Measurements from ENCODE around the gene EIF4A2. TPM values are rescaled to one million over a fixed set of nuclear protein-coding genes. Genes with fewer than 3 reads are reported as not detected.
"Not testable (repeated sequence)": the region's sequence is repeated elsewhere in the genome, so short reads cannot be mapped to it uniquely, and the experiment has no call there.

The EIF4A2 gene
- total RNA-seq, 2 donors from 2014 or later, result 302 to 323 TPM

GRCh38 chr3:186790261-186790981, 7.0 kb downstream of the EIF4A2 start:
- H3K27me3 ChIP-seq, result no peaks in the 10 kb centered on the region
- no peak for TF ChIP-seq CTCF (IDR thresholded peaks at IDR 0.05)
- DNase-seq (ENCODE audit: low spot score), result no peak
- peaks cover 50% of the 10 kb centered on the region for H3K36me3 ChIP-seq
- H3K4me3 ChIP-seq, result no peak overlapping the region
- H3K4me1 ChIP-seq, result peaks cover 0 to 26% of the 10 kb centered on the region in 2 donors
- no peak overlapping the region for H3K27ac ChIP-seq
- H3K9me3 ChIP-seq, result no peaks in the 10 kb centered on the region

DNA sequence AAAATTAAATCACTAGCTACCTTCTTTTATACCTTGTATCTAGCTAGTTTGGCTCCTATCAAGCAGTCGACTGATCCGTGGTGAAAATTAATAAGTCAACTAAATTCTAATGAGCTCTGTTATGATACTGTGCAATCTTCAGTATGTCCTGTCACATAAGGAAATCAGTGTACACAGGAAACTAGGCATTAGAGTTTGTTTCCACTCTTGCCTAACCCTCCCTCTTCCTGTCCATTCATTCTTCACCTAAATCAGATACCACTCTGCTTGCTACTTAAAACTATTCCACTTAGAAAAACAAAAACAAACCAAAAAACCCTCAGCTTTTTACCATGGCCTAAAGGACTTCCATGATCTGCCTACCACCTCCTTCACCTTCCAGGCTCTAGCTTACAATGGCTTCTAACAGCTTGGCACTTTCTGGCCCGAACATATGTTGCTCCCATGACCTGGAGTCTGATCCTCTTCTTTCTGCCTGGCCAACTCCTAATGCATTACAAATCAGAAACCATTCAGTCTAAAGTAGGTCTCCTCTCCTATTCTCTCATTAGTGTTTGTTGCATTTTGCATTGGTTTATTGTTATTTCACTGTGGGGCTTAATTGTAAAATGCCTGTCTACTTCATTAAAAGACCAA, 15.0 kb downstream of the EIF4A2 start:
- Histone ChIP-seq H3K36me3 (peaks cover 27% of the 10 kb centered on the region), H3K4me3 (no peak overlapping the region), H3K27ac (no peak overlapping the region), H3K4me1 (no peaks in the 10 kb centered on the region), H3K9me3 (no peaks in the 10 kb centered on the region), H3K27me3 (no peaks in the 10 kb centered on the region)
- DNase-seq (ENCODE audit: low spot score), result no peak
- TF ChIP-seq CTCF (IDR thresholded peaks at IDR 0.05), result no peak

DNA sequence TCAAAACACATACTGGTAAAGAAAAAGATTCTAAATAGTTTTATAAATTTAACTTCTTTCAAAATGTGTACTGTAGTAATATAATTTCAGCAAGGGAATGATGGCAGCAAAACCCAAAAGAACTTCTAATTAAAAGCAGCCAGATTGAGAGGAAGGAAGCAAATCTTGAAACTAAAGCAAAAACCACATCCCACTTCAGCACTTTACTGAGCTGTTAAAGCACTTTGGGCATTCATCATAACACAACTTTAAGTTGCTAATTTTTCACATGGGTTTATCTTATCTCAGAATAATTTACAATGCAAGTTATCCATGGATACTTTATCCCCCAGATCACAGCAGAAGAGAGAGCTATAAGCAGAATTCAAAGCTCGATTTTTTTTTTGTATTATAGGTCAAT, 16.9 kb downstream of the EIF4A2 start:
- Histone ChIP-seq H3K4me1 (peaks cover 0 to 2% of the 10 kb centered on the region in 2 donors), H3K9me3 (no peaks in the 10 kb centered on the region), H3K36me3 (peaks cover 29% of the 10 kb centered on the region), H3K27ac (no peak overlapping the region), H3K27me3 (no peaks in the 10 kb centered on the region), H3K4me3 (no peak overlapping the region)
- no peak for TF ChIP-seq CTCF (IDR thresholded peaks at IDR 0.05)
- DNase-seq (ENCODE audit: low spot score), result no peak

- Histone ChIP-seq H3K36me3 (peaks cover 19% of the 10 kb centered on the region), H3K4me3 (no peak overlapping the region), H3K9me3 (no peaks in the 10 kb centered on the region), H3K27me3 (no peaks in the 10 kb centered on the region), H3K4me1 (peaks cover 0 to 17% of the 10 kb centered on the region in 2 donors), H3K27ac (no peak overlapping the region)
- no peak for TF ChIP-seq CTCF (IDR thresholded peaks at IDR 0.05)
- no peak for DNase-seq (ENCODE audit: low spot score)
Observed at GRCh38 chr3:186802701-186803100, 19.3 kb downstream of the EIF4A2 start.

DNA sequence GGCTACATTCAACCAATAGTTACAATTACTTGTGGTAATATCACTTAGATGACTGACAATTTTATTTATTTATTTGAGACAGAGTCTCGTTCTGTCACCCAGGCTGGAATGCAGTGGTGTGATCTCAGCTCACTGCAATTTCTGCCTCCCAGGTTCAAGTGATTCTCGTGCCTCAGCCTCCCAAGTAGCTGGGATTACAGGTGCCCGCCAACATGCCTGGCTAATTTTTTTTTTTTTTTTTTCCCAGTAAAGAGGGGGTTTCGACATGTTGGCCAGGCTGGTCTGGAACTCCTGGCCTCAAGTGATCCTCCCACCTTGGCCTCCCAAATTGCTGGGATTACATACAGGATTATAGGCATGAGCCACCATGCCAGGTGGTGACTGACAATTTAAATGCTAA, 20.1 kb downstream of the EIF4A2 start:
- not testable (repeated sequence) for H3K4me3 ChIP-seq; DNase-seq (ENCODE audit: low spot score); H3K9me3 ChIP-seq; H3K27me3 ChIP-seq; H3K27ac ChIP-seq
- peaks cover 19% of the 10 kb centered on the region for H3K36me3 ChIP-seq
- H3K4me1 ChIP-seq, result peaks cover 0 to 17% of the 10 kb centered on the region in 2 donors

DNA sequence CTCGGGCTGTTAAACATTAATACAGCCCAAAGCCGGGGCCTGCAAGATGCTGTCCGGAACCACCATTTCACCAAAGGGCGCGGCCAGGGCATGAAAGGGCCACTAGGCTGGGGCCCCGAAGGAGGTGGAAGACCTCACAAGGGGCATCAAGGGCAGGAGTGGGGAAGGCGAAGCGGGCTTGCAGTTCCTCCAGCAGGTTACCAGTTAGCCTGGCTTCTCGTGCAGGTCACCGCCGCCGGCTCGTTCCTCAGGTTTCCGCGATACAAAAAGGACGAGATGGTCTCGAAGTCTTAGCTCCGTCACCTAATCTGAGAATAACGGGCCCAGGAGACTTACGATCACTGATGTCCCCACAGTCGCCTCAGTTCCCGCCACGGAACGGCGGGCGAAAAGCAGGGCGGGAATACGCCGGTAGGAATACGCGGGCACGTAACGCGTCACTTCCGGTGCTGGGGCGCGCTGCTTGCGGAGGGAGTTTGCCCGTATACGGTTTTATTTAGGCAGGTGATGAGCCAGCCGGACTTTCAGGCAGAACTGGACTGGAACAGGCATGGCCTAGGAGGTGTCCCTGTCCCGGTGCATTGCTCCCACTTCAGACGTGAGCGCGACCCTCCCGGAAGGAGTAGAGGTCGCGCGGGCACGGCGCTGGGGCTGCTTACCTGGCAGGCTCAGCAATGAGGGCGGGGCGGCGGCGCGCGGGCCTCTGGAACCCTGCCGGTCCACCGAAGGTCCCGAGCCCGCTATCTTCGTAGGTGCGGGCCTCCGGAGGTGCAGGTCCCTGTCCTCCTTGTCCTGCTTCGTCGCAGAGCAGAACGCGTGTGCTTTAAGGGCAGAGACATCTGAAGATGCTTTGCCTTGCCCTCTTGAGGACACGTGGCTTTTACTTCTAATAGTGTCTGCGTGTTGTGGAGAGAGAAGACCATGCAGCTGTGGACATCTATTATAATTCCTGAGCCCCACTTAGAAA, 23.0 kb downstream of the EIF4A2 start, which contains the start of gene RFC4:
Gene RFC4 (minus strand): TSS at position 394 of the 967 bp plus-strand sequence. CDS start 1,769 bp downstream, outside the sequence.
- Histone ChIP-seq H3K4me3 (peak within 1 kb of the TSS; percentile 56 to 79), H3K27ac (peak within 1 kb of the TSS; percentile 81 to 86), H3K9me3 (no peaks in the 10 kb centered on the region), H3K27me3 (no peaks in the 10 kb centered on the region), H3K4me1 (peaks cover 0 to 17% of the 10 kb centered on the region in 2 donors), H3K36me3 (peaks cover 11% of the 10 kb centered on the region)
- no peak for TF ChIP-seq CTCF (IDR thresholded peaks at IDR 0.05)
- DNase-seq (ENCODE audit: low spot score), result peak; percentile 87
